ENCODE measurements around the gene STK32A. TPM values are rescaled to one million over a fixed set of nuclear protein-coding genes. Genes with fewer than 3 reads are reported as not detected.
A peak's percentile ranks its signal among the peaks of the same experiment; 100 is the strongest.

Gene STK32A
- total RNA-seq (ENCODE audit: low replicate concordance) = 2.0 and 5.3 TPM in 2 replicates
- long read RNA-seq, partial matches to known transcripts = 0 of 3 reads
- long read RNA-seq, other reads (novel, unspliced or antisense) = 2 of 3 reads

GRCh38 chr5:147234825-147235635 lies at the start of gene STK32A:
Gene STK32A, plus strand, starts transcription at chr5:147235026. Its CDS starts 4,609 bp downstream, at chr5:147239635.
- Mint-ChIP-seq H3K9me3 (no peaks in the 10 kb centered on the region), H3K4me3 (peak within 1 kb of the TSS; percentile 84), H3K27ac (no peak within 1 kb of the TSS), H3K36me3 (no peaks in the 10 kb centered on the region), H3K4me1 (ENCODE audit: unreplicated experiment) (no peaks in the 10 kb centered on the region), H3K27me3 (peaks cover 79% of the 10 kb centered on the region)
- TF ChIP-seq CTCF (conservative IDR thresholded peaks at IDR 0.05) = no peak
- peak; percentile 73 for DNase-seq (ENCODE audit: extremely low spot score, unreplicated experiment)

- no peak for TF ChIP-seq CTCF (conservative IDR thresholded peaks at IDR 0.05)
- Mint-ChIP-seq H3K4me3 (no peak overlapping the region), H3K27ac (no peak overlapping the region), H3K27me3 (peaks cover 6% of the 10 kb centered on the region), H3K4me1 (ENCODE audit: unreplicated experiment) (peaks cover 13% of the 10 kb centered on the region), H3K36me3 (no peaks in the 10 kb centered on the region), H3K9me3 (no peaks in the 10 kb centered on the region)
- DNase-seq (ENCODE audit: extremely low spot score, unreplicated experiment) = no peak
These were observed 47.7 kb upstream of the STK32A start for GRCh38 chr5:147187099-147187540.

GRCh38 chr5:147188200-147189108 lies 46.4 kb upstream of the STK32A start:
- H3K4me1 Mint-ChIP-seq (ENCODE audit: unreplicated experiment) = peaks cover 13% of the 10 kb centered on the region
- peaks cover 6% of the 10 kb centered on the region for H3K27me3 Mint-ChIP-seq
- peak overlapping the region; percentile 5 for H3K4me3 Mint-ChIP-seq
- H3K9me3 Mint-ChIP-seq = no peaks in the 10 kb centered on the region
- no peaks in the 10 kb centered on the region for H3K36me3 Mint-ChIP-seq
- peak; percentile 92 for TF ChIP-seq CTCF (conservative IDR thresholded peaks at IDR 0.05)
- DNase-seq (ENCODE audit: extremely low spot score, unreplicated experiment) = no peak
- H3K27ac Mint-ChIP-seq = peak overlapping the region; percentile 9

GRCh38 chr5:147189109-147189424 lies 45.8 kb upstream of the STK32A start:
- Mint-ChIP-seq H3K36me3 (no peaks in the 10 kb centered on the region), H3K4me3 (no peak overlapping the region), H3K27ac (peak overlapping the region; percentile 9), H3K4me1 (ENCODE audit: unreplicated experiment) (peaks cover 13% of the 10 kb centered on the region), H3K27me3 (peaks cover 6% of the 10 kb centered on the region), H3K9me3 (no peaks in the 10 kb centered on the region)
- TF ChIP-seq CTCF (conservative IDR thresholded peaks at IDR 0.05) = peak; percentile 13
- DNase-seq (ENCODE audit: extremely low spot score, unreplicated experiment) = no peak

GRCh38 chr5:147190331-147190730 lies 44.5 kb upstream of the STK32A start:
- no peak overlapping the region for H3K4me3 Mint-ChIP-seq
- H3K27me3 Mint-ChIP-seq = peaks cover 11% of the 10 kb centered on the region
- no peak overlapping the region for H3K27ac Mint-ChIP-seq
- DNase-seq (ENCODE audit: extremely low spot score, unreplicated experiment) = no peak
- peaks cover 13% of the 10 kb centered on the region for H3K4me1 Mint-ChIP-seq (ENCODE audit: unreplicated experiment)
- H3K9me3 Mint-ChIP-seq = no peaks in the 10 kb centered on the region
- no peaks in the 10 kb centered on the region for H3K36me3 Mint-ChIP-seq
- no peak for TF ChIP-seq CTCF (conservative IDR thresholded peaks at IDR 0.05)
